ENCODE measurements around the gene HCK. TPM values are rescaled to one million over a fixed set of nuclear protein-coding genes. Genes with fewer than 3 reads are reported as not detected.

Gene HCK
- total RNA-seq, 4 donors from 2014 or later: 8.0 to 56.1 (median 10.5) TPM

- H3K9me3 ChIP-seq: no peaks in the 10 kb centered on the region
- H3K27ac ChIP-seq: no peak overlapping the region
- no peak overlapping the region for H3K4me3 ChIP-seq
- no peaks in the 10 kb centered on the region for H3K4me1 ChIP-seq
- H3K27me3 ChIP-seq: no peaks in the 10 kb centered on the region
- no peak for DNase-seq
- H3K36me3 ChIP-seq: no peaks in the 10 kb centered on the region
- TF ChIP-seq POLR2A (IDR thresholded peaks at IDR 0.05) (no peak), CTCF (IDR thresholded peaks at IDR 0.05) (no peak)
Observed at GRCh38 chr20:32078322-32078721, 26.3 kb downstream of the HCK start.

- no peak for DNase-seq
- Histone ChIP-seq H3K4me1 (no peaks in the 10 kb centered on the region), H3K4me3 (no peak overlapping the region), H3K27me3 (no peaks in the 10 kb centered on the region), H3K9me3 (no peaks in the 10 kb centered on the region), H3K36me3 (no peaks in the 10 kb centered on the region), H3K27ac (no peak overlapping the region)
- no peak for TF ChIP-seq CTCF (IDR thresholded peaks at IDR 0.05)
- TF ChIP-seq POLR2A (IDR thresholded peaks at IDR 0.05): no peak
Observed at GRCh38 chr20:32078791-32079190, 26.7 kb downstream of the HCK start.

- Histone ChIP-seq H3K27ac (no peak overlapping the region), H3K4me3 (no peak overlapping the region), H3K9me3 (no peaks in the 10 kb centered on the region), H3K36me3 (no peaks in the 10 kb centered on the region), H3K27me3 (no peaks in the 10 kb centered on the region), H3K4me1 (no peaks in the 10 kb centered on the region)
- TF ChIP-seq CTCF (IDR thresholded peaks at IDR 0.05): no peak
- no peak for TF ChIP-seq POLR2A (IDR thresholded peaks at IDR 0.05)
- DNase-seq: no peak
Observed at GRCh38 chr20:32079655-32080109, 27.6 kb downstream of the HCK start.

GRCh38 chr20:32080783-32081182, 28.7 kb downstream of the HCK start:
- Histone ChIP-seq H3K4me3 (no peak overlapping the region), H3K27me3 (no peaks in the 10 kb centered on the region), H3K9me3 (no peaks in the 10 kb centered on the region), H3K36me3 (no peaks in the 10 kb centered on the region), H3K4me1 (no peaks in the 10 kb centered on the region), H3K27ac (no peak overlapping the region)
- TF ChIP-seq POLR2A (IDR thresholded peaks at IDR 0.05) (no peak), CTCF (IDR thresholded peaks at IDR 0.05) (no peak)
- DNase-seq: no peak

- H3K27ac ChIP-seq: no peak overlapping the region
- TF ChIP-seq CTCF (IDR thresholded peaks at IDR 0.05): no peak
- no peak for TF ChIP-seq POLR2A (IDR thresholded peaks at IDR 0.05)
- no peak overlapping the region for H3K4me3 ChIP-seq
- no peaks in the 10 kb centered on the region for H3K27me3 ChIP-seq
- H3K9me3 ChIP-seq: no peaks in the 10 kb centered on the region
- no peaks in the 10 kb centered on the region for H3K36me3 ChIP-seq
- H3K4me1 ChIP-seq: no peaks in the 10 kb centered on the region
- no peak for DNase-seq
Observed at GRCh38 chr20:32083469-32083868, 31.4 kb downstream of the HCK start.

GRCh38 chr20:32087070-32087469, 35.0 kb downstream of the HCK start:
- DNase-seq: no peak
- Histone ChIP-seq H3K4me1 (no peaks in the 10 kb centered on the region), H3K27ac (no peak overlapping the region), H3K4me3 (no peak overlapping the region), H3K9me3 (no peaks in the 10 kb centered on the region), H3K36me3 (no peaks in the 10 kb centered on the region), H3K27me3 (no peaks in the 10 kb centered on the region)
- TF ChIP-seq POLR2A (IDR thresholded peaks at IDR 0.05): no peak
- no peak for TF ChIP-seq CTCF (IDR thresholded peaks at IDR 0.05)

Data from Peyer's patch (tissue), 4 donors.